Stimulated activated naive CD4-positive, alpha-beta T cell treated with Interleukin-2 at 50 U/mL for 16 hours (primary cell): ENCODE results near the gene LMOD1.
"Not testable (repeated sequence)": the region's sequence is repeated elsewhere in the genome, so short reads cannot be mapped to it uniquely, and the experiment has no call there.

Experiments
- DNase-seq: peaks from one replicate; lab custom pipeline; 2025; lab: John Stamatoyannopoulos, UW

LMOD1 gene

DNA sequence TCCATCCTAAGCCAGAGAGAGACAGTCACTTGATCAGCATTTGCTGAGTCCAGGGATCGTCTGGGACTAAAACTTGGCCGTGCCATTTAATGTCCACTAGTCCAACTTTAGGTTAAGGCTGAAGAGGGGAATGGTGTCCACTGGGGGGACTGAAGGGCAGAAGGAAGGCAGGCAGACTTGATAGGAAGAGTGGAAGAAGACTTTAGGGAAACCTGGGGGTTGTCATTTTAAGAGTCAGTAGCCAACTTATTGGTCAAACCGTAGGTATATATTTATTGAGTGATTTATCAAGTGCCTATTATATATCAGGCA is 1.3 kb upstream of the LMOD1 start:
- DNase-seq, result no peak

DNA sequence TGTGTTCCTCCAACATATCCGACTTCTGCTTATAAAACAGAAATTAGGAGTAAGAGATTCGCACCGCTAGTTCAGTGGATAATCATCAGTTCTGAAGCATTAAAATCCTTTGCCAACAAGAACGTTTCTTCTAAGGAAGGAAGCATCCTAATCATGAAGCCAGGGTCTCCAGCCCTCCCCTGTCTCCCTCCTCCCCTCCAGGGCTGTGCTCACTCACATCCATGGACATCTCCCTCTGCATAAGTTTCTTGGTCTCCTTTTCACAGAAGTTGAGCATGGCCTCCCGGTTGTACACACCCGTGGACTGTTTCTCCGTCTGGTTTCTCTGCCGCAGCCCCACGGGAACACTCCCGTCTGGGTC is 505 bp downstream of the LMOD1 start:
- DNase-seq, result no peak

DNA sequence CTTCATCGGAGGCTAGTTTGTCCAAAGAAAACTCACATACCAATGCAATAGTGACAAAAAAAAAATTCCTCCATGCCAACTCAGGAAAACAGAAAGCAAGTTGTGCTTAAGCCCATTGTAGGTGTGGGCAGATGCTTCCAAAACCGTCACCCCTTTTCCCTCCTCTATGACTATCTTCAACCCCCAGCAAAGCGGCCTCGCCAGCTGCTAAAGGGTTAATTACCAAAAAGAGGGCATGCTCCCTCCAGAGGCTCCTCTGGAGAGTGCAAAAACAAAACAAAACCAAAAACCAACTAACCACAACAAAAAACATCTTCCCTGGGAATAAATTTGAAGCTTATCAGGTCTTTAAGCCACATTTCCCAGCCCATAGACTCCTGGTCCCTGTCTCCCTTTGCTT is 1.2 kb downstream of the LMOD1 start:
- no peak for DNase-seq

- no peak for DNase-seq
These were observed 1.7 kb downstream of the LMOD1 start for GRCh38 chr1:201944639-201945038.

- no peak for DNase-seq
These were observed 2.3 kb downstream of the LMOD1 start for GRCh38 chr1:201944002-201944401.

DNA sequence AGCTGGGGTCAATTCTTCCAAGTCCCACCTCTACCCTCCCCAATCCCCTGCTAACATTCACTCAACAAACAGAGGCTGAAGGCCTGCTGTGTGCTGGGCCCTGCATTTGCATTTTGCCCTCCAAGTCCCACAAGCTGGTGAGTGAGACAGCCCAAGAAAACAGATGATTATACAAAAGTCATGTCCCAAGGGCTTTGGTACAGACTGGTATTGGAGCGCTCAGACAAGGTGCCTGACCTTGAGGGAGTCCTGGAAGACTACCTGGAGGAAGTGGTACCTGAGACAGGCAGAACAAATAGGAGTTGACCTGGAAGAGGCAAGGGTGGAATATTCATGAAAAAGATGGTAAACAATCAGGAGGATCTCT is 4.2 kb downstream of the LMOD1 start:
- DNase-seq, result no peak

- no peak for DNase-seq
These were observed 4.8 kb downstream of the LMOD1 start for GRCh38 chr1:201941420-201942128.

GRCh38 chr1:201940316-201940715 is 6.0 kb downstream of the LMOD1 start:
- not testable (repeated sequence) for DNase-seq

GRCh38 chr1:201939574-201939973 is 6.8 kb downstream of the LMOD1 start:
- DNase-seq, result no peak

DNA sequence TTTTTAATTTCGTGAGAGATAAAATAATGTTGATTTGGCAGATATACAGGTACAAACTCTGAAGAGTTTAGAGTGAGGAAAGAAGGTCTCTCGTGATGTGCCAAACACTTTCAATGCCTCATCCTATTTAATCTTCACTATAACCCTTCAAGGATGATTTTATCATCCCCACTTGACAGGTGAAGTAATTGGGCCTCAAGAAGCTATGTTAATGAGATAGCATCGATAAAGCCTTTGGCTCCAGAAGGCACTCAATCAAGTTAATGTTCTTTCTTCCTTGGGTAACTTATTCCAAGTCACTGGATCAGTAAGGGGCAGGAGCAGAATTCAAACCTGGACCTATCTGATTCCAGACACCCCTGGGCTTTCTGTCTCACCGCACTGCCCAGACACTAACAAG is 7.2 kb downstream of the LMOD1 start:
- no peak for DNase-seq

DNA sequence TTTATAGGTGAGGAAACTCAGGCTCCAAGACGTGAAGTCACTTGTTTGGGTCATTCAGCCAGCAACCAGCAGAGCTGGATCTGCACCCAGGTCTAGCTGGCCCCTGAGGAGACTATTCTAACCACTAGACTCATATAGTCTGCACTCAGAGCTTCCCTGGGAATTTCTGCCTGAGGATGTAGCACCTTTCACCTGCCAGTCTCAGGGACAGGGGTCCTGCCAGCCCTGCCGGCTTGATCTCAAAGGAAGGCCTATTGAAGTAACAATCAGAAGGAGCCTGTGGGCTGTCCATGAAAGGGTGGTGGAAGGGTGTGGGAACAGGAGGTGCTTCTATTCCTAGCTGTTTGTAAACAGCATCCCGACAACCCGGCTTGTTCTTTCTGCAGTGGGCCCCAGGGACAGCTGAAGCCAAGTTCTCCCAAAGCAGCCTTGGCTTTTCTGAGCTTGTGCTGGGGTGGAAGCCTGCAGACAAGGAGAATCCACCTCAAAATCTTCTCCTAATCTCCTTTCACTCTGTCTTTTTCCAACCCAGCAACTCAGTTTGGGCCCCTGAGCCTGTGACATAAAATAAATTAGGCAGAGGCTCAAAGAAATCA is 7.8 kb downstream of the LMOD1 start:
- DNase-seq, result no peak

DNA sequence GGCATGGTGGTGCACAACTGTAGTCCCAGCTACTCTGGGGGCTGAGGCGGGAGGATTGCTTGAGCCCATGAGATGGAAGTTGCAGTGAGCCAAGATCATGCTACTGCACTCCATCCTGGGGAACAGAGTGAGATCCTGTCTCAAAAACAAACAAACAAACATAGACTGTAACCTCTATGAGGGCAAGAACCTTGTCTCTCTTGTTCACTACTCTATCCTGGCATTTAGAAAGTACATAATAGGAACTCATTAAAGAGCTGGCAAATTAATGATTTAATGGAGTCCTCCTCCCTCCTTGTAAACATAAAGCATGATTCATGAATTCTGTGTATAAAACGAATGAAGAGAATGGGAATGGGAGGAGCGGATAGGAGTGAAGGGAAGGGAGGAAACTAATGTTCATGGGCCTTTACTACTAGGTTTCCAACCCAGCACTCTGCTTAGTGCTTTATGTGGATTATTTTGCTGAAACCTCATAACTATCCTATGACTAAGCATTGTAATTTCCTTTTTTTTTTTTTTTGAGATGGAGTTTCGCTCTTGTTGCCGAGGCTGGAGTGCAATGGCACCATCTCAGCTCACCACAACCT is 8.6 kb downstream of the LMOD1 start:
- no peak for DNase-seq

- no peak for DNase-seq
These were observed 12.4 kb downstream of the LMOD1 start for GRCh38 chr1:201933840-201934430.

- DNase-seq, result no peak
These were observed 15.5 kb downstream of the LMOD1 start for GRCh38 chr1:201930803-201931202.

- DNase-seq, result no peak
These were observed 16.2 kb downstream of the LMOD1 start for GRCh38 chr1:201930137-201930536.

- no peak for DNase-seq
These were observed 18.1 kb downstream of the LMOD1 start for GRCh38 chr1:201928266-201928665.

DNA sequence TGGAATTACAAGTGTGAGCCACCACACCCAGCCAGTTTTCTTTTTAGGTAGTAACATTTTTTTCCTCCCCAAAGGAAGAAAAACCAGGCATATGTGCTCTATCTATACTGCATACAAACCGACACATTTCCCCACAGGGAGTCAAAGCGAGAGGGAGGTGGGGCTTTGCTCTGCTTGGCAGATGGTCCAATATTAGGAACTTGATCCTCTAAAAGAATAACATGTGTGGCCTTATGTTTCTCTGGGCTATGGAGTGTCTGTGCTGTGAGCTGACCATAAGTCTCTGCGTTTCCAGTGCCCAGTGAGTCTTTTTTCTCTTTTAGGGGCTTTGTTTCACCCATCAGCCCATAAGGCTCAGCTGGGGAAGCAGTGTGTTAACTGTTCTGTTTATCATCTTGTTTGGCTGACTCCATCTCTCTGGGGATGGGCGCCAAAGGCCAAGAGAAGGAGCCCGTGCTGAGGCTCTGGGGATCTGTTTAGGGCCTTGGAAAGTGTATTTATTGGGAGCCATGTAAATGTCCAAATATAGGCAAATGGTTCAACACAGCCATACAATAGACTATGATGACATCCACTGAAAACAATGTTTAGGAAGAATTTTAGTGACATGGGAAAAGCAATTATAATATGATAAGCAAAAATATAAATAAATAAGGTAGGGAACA is 20.2 kb downstream of the LMOD1 start:
- DNase-seq, result no peak

GRCh38 chr1:201925301-201925567 is 21.1 kb downstream of the LMOD1 start:
- DNase-seq, result no peak

GRCh38 chr1:201921952-201922558 is 24.3 kb downstream of the LMOD1 start:
- DNase-seq, result no peak

DNA sequence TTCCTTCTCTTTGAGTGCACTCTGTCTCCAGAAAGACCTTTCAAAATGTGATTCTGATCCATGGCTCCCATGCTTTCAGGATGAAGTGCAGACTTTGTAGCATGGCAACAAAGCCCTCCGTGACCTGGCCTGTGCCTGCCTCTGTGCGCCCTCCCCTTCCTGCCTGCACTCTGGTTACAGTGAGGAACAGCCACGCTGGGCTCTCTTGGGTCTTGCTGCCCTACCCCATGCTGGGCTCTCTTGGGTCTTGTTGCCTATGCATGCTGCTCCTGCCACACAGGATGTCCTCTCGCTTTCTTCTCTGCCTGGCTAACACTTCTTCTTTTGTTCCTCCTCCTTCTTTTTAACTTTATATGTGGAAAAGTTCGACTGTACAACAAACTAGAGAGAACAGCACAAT is 28.0 kb downstream of the LMOD1 start:
- no peak for DNase-seq

GRCh38 chr1:201917362-201918033 is 28.9 kb downstream of the LMOD1 start:
- no peak for DNase-seq

GRCh38 chr1:201916649-201917249 is 29.6 kb downstream of the LMOD1 start:
- no peak for DNase-seq
